ENCODE measurements around the gene CTNNA2.

The CTNNA2 gene

GRCh38 chr2:80689106-80689505, 1176.3 kb downstream of the CTNNA2 start:
- Histone ChIP-seq H3K9me3 (ENCODE audit: control insufficient read depth in 5 of 5, low read length in 5 of 5) (peaks cover 0 to 5% (median 0%) of the 10 kb centered on the region in 5 donors), H3K4me1 (ENCODE audit: control insufficient read depth in 5 of 5, insufficient read depth in 5 of 5, low read length in 5 of 5) (no peaks in the 10 kb centered on the region), H3K27ac (ENCODE audit: low read depth, low read length) (no peak overlapping the region), H3K36me3 (ENCODE audit: control insufficient read depth in 5 of 5, insufficient read depth in 5 of 5, low read length in 5 of 5) (no peaks in the 10 kb centered on the region), H3K4me3 (ENCODE audit: low read depth in 1 of 5, low read length in 5 of 5) (no peak overlapping the region), H3K9ac (ENCODE audit: low read length in 5 of 5) (no peak overlapping the region), H3K27me3 (ENCODE audit: control insufficient read depth in 5 of 5, insufficient read depth in 4 of 5, low read length in 5 of 5) (no peaks in the 10 kb centered on the region)
